HG02884 (cell line): ENCODE measurements around the gene GLIS1.

Experiments used
- ATAC-seq: cut with Tn5 transposase; IDR thresholded peaks from one replicate; pipeline ENCODE4 v1.9.1; 2021; ENCODE audit warnings: mild to moderate bottlenecking, moderate library complexity; ENCODE audit not compliant: unreplicated experiment

Gene GLIS1

DNA sequence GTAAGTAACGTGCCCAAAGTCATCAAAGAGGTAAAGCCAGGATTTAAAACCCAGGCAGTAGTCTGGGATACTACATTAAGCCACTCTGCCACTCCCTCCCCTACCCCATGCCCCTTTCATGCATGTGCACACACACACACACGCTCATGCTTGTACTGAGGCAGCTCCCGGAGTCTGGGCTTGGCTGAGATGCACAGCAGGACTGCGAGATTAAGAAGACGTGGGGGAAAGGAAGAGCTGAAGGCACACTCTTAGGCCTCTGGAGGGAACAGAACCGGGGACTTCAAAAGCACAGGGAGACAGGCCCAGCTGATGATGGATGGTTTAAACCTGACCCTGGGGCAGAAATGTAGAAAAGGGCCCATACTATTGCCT lies 98.3 kb downstream of the GLIS1 start:
- ATAC-seq: no peak

DNA sequence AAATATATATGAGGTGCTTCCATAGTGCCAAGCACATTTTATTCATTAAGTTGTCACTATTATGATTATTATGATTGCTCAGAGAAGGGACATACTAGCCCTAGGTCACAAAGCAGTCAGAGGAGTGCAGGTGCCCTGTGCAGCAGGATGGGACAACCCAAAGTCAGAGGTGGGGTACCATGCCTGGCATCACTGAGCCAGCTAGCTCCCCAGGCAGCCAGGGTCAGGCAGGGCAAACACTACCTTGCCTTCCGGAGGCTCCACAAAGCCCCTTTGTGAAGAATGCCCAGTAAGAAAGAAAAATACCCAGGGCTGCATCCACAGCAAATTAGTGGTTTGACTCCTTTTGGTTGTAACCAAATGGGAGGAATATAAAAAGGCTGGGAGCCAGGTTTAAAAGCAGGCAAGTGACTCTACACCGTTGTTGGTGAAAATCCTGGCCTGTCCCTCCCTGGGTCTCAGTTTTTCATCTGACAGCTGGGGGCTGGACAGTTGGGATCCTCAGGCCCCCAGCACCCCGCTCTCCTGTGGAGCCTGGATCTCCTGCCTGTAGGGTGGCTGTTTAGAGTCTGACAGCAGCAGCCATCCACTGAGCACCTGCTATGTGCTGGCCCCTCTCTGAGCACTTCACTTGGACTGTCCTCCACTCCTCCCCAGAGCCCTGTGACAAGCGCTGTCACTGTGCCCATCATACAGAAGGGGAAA lies 98.8 kb downstream of the GLIS1 start:
- no peak for ATAC-seq

DNA sequence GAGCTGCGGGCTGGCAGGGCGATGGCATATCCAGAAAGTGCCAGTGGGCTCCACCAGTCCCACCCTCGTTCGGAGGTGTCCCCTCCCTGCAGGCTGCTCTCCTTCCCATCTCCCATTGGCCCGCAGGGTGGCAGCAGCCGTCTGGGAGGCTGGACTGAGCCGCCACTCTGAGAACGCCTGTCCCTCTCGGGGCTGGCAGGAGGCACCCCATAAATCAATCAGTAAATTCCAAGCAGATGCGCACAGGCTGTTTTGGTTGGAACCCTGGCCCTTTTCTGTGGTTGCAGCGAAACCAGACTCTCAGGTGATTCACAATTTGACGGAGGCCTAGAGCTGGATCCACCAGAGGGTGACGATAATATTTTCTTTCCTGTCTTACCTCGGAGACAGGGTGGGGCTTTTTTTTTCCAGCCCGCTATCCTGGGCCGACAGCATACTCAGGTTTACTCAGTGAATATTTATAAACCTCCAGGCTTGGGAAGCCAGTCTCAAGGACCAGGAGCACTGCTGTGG lies 99.7 kb downstream of the GLIS1 start:
- ATAC-seq: no peak

DNA sequence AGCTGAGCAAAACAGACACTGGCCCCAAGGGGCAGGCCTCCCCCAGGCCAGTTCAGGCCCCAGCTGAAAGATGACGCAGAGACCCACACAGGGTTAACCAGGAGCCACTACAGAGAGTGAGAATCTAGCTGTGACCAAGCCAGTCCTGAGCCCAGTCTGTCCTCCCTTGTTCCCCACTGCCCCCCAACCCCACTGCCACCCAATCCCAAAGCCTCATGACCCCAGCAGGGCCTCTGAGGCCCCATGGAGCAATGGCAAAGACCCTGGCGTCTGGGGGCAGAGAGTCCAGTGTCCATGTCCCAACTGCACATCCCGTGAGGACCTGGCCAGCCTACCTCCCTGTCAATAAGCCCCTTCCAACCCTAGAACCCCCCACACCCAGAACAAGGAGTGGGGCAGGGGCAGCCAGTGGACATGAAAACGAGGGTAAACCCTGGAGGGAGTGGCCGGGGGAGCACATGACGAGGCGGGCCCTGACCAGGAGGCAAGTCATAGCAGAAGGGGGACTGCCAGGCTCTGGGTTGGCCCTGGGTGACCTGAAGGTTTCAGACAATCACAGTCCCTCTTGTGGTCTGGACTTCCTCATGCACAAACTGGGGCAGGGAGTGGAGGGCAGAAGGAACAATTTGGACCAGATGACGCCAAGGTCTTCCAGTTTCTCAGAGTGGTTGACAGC lies 100.5 kb downstream of the GLIS1 start:
- no peak for ATAC-seq

DNA sequence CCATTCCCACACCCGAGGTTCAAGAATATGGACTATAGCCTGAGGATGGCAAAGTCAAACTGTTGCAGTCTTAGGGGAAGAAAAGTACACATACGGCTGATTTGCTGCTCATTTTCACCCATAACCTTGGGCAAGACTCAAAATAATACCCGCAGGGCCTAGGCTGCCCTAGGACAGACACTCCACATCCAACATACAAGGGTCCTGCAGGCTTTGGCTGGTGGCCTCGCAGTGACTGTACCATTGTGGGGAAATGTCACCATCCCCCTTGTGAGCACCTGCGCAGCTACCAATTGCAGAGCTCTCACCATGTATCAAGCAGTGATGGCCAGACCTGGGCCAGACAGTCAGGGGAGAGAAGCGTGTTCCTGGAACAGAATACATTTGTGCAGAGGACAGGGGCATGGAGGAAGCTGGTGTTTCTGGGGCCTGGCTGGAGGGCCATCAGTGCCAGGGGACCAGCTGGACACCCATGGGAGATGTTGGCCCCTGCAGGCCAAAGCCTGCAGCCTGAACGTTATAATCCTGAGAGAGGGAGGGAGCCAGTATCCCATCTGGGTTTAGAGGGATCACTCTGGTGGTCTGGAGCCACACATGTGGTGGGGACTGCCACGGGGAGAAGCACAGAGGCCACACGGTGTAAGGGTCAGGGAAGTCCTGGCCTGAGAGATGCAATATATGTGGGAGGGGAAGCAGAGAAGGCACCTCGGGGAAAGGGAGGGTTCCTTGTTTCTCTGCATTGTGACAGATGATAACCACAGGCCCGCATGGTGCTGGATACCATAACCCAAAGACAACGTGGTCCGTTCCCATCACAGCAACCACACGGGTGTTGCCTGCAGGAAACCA lies 101.2 kb downstream of the GLIS1 start:
- no peak for ATAC-seq

DNA sequence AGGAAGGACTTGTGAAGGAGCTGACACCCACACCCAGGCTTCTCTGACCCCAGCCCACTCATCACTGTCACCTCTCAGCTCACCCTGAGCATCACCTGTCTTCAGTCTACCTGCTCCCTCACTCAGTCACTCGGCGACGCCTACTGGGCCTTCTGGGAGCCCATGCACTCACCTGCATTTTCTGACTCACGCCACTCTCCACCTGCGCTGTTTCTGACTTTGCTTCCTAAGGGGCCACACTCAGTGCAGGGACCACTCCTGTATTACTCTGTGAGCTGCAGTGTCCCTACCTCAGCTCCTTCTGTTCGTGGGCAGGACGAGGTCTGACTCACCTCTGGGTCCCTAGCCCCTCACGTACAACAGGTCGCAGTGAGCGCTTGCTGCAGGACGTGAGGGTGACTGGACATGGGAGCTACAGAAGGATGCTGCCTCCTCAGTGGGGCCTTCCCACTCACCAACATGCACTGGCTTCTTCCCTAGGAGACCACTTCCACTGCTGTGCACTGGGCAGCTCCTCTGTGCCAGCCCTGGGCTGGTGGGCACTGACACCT lies 102.3 kb downstream of the GLIS1 start:
- no peak for ATAC-seq

DNA sequence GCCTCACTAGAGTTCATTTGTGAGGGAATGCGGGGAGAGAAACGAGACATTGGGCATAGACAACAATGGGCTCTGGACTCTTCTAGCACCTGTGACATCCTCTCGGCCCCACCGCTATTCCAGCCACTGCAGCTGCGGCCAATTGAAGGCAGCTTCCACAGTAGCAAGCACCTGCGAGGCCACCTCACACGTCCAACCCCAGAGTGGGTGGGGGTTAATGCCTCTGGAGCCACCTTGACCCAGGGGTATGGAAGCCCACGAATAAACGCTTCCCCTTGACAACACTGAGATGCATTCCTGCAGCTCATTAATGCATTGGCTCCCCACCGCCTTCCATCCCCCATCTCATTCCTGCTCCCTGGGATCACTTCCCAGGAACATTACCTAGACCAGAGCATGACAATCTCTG lies 104.4 kb downstream of the GLIS1 start:
- ATAC-seq: no peak

DNA sequence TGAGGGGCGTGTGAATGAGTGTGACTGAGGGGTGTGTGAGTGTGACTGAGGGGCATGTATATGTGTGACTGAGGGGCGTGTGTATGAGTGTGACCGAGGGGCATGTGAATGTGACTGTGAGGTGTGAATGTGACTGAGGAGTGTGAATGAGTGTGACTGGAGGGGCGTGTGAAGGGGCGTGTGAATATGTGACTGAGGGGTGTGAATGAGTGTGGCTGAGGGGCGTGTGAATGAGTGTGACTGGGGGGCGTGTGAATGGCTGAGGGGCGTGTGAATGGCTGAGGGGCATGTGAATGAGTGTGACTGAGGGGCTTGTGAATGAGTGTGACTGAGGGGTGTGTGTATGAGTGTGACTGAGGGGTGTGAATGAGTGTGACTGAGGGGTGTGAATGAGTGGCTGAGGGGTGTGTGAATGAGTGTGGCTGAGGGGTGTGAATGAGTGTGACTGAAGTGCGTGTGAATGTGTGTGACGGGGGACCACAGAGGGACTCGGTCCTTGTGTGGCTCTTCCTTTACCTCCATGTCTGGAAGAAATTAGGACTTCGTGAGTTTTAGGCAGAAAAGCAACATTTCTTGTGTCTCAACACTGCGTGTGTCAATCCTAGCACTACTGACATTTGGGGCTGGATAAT lies 105.8 kb downstream of the GLIS1 start:
- no peak for ATAC-seq

DNA sequence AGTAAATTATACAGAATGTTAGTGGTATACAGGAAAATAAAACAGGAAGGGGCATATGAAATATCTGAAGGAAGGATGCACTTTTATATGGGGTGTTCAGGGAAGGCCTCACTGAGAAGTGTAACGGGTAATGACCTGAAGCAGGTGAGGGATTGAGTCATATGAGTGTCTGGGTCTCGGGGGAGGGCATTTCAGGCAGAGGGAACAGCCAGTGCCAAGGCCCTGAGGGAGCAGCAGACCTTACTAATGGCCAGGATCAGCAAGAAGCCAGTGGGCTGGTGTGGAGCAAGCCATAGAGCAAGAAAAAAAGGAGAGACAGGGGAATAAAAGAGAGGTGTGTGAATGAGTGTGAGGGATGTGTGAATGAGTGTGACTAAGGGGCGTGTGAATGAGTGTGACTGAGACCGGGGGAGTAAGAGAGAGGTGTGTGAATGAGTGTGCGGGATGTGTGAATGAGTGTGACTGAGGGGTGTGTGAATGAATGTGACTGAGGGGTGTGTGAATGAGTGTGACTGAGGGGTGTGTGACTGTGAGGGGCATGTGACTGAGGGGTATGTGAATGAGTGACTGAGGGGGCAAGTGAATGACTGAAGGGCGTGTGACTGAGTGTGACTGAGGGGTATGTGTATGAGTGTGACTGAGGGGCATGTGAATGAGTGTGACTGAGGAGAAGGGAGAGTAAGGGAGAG lies 107.2 kb downstream of the GLIS1 start:
- ATAC-seq: no peak

DNA sequence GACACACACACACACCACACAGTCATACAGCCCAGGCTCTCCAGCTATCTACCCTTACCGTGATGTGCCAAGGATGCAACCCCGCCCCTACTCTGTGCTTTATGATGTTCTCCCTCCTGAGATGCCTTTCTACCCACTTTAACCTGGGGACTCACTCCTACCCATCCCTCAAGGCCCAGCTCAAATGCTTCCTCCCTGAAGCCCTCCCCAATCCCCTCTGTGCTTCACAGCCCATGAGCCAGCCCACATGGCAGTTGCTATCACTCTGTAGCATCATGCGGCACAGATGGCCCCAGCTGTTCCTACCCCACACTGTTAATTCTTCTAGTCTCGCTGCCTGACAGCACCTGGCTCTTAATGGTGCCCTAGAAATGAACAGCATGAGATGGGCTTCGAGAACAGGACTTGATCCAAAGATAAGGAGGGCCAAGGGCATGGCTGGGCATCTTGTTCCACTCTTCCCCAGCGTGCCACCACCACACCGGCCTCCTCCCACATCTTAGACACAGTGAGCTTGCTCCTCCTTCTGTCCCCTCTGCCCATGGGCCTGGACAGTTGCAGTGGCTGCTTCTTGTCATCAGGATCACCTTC lies 109.8 kb downstream of the GLIS1 start:
- ATAC-seq: no peak

DNA sequence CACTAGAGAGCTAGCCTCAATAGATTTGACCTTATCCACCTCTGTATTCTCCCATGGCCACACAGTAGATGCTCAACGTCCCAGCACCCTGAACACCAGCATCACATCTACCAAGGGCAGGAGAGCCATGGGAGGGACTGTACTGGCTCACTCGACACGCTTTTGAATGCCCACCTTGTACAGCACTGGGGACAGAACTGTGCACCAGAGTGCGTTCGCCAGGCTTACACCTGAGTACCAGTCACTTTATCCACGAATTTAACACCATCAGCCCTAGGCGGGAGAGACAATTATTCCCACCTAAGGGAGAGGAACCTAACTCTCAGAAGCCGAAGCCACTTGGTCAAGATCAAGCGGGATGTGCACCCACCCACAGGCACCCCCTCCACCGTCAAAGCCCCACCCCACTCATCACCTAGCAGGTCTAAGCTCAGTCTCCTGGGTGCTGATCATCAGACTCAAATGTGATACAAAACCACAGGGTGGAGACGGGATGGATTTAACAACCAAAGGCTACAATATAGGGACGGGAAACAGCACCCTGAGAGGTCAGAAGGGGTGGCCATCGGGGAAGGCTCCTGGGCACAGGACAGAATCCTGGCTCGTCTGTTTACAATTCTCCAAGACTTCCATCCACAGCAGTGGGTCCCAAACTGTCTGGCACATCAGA lies 110.5 kb downstream of the GLIS1 start:
- no peak for ATAC-seq

DNA sequence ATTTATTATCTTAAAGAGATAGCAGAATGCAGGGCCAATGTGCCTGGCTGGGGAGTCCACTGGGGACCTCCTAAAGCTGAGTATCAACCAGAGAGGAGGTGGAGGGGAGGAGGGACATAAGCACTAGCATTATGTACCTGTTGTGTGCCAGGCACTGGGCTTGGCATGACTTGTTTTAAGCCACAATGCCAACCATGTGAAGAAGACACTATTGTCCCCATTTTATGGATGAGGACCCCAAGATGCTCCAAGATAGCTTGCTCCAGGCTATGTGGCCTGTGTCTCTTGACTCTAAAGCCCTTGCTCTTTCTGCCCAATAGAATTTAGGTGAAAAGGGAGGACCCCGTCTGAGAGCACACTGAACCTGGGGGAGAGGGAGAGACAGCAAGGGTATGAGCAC lies 111.3 kb downstream of the GLIS1 start:
- ATAC-seq: no peak

DNA sequence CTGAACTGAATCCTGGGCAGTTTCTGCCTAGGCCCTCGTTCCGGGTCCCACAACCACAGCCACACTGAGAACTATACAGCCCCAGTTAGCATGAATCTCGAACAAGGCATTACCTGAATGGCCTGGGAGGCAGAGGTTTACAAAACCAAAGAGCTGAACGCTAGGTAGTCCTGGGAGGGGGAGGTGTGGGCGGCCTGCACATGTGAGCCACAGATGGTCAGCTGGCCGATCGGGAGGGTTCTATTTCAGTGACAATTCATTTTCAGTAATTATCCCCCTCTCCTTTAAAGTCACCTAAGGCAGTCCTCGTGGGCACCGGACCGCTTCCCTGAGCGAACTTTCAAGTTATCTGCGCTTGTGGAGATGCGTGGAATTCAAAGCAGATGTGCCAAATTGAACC lies 111.9 kb downstream of the GLIS1 start:
- ATAC-seq: no peak

DNA sequence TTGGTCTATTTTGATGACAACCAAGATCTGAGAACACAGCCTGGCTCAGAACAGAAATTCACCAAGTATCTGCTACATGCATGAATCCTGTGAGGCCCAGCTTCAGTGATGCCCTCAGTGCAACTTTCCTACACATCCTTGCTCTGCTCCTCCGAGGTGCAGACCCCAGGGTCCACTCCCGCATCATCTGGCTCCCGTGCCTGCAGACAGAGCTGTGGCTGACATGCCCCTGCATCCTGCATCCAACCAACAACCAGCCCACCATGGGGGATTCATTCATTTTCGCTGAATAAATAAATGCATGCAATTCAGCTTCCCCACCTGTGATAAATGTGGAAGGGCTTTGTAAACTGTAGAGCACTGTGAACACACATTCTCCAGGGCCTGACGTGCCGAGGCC lies 112.3 kb downstream of the GLIS1 start:
- no peak for ATAC-seq

DNA sequence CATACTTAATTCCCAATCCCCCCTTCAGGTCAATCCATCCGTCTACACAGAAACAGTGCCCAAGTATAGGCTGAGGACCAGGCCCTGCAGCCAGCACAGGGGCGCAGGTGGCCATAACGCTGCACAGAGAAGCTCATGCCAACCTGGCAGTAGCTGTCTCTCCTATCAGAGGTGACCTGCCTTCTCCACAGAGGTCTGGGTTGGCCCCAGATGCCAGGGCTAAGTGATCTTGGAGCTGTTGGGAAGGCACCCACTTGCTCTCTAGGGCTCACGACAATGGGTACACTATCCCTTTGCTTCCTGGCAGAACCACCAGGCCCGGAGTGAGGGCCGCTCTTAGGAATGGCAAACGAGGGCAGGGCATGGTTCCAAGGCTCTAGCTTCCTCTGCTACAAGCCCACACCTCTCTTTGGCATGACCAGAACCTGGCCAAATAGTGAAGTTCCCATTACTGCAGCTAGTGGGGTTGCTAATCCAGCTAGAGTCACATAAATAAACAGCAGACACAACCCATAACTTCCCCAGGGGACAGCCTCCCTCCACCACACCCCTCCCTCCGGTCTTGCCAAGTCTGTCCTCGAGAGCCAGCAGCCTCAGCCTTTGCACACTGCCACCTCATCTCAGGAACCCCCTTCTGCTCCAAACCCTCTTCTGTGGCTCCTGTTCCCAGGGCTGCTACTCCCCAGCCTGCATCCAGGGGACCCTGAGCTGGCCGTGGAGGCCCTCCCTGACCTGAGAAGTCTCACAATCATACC lies 113.0 kb downstream of the GLIS1 start:
- ATAC-seq: no peak

DNA sequence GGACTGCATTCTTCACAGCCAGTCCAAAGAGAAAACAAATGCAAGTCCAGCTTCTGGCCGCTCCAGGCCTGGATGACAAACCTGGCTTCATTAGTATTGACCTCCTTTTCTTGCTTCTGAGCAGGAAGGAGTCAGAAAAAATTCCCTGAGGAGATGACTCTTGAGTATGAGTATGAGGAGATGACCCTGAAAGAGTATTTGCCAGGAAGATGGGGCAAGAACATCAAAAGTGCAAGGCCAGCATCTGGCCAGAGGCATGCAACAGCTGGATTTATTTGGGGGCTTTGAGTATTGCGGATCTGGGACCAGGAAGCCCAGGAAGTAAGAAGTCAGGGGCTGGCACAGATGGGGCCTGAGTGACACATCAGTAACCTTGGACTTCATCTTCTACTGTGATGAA lies 113.9 kb downstream of the GLIS1 start:
- ATAC-seq: no peak

DNA sequence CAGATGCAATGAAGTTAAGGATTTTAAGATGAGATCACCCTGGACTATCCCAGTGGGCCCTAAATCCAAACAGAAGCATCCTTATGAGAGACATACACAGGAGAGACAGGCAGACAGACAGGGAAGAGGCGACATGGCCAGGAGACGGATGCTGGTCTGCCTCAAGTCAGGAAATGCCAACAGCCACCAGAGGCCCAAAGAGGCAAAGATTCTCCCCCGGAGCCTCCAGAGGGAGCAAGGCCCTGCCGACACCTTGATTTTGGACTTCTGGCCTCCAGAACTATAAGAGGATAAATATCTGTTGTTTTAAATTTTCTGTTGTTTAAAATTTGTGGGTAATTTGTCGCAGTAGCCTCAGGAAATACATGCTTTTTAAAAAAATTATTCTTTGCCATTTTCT lies 116.4 kb downstream of the GLIS1 start:
- no peak for ATAC-seq

DNA sequence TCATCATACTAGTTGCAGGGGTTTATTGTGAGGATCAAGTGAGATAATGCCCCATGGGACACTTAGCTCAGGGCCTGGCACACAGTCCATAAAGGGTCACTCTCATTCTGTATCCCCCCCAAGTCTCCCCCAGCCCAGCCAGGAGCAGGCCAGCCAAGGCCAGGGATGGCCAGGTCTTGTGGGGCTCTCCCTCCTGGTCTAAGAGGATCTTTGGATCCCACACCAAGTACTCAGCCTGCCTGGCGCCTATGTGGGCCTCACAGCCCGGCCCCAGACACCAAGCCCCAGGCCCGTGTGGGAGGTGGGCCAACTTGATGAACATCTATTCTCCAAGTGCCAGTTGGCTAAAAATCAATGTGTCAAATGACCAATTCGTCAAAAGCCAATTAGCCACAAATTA lies 117.8 kb downstream of the GLIS1 start:
- no peak for ATAC-seq
